NCI-H2081 treated with DMSO at 0.1 percent for 48 hours (cell line): ENCODE measurements around the gene FSTL4.

Experiments
- DNase-seq: peaks from one replicate; lab custom pipeline; 2025; lab: John Stamatoyannopoulos, UW

Gene FSTL4

GRCh38 chr5:133241179-133242092, 370.9 kb downstream of the FSTL4 start:
- no peak for DNase-seq

- DNase-seq: no peak
Observed at GRCh38 chr5:133240425-133241091, 371.8 kb downstream of the FSTL4 start.

GRCh38 chr5:133238426-133239205, 373.7 kb downstream of the FSTL4 start:
- DNase-seq: no peak

- DNase-seq: no peak
Observed at GRCh38 chr5:133236976-133237375, 375.4 kb downstream of the FSTL4 start.

- no peak for DNase-seq
Observed at GRCh38 chr5:133236541-133236951, 375.8 kb downstream of the FSTL4 start.

GRCh38 chr5:133235696-133236426, 376.5 kb downstream of the FSTL4 start:
- DNase-seq: no peak

- DNase-seq: no peak
Observed at GRCh38 chr5:133234911-133235310, 377.4 kb downstream of the FSTL4 start.

GRCh38 chr5:133234273-133234672, 378.1 kb downstream of the FSTL4 start:
- no peak for DNase-seq

- DNase-seq: no peak
Observed at GRCh38 chr5:133233616-133234015, 378.7 kb downstream of the FSTL4 start.

- no peak for DNase-seq
Observed at GRCh38 chr5:133232911-133233310, 379.4 kb downstream of the FSTL4 start.

- DNase-seq: no peak
Observed at GRCh38 chr5:133232435-133232834, 379.9 kb downstream of the FSTL4 start.

GRCh38 chr5:133232011-133232410, 380.3 kb downstream of the FSTL4 start:
- no peak for DNase-seq

GRCh38 chr5:133230823-133231578, 381.3 kb downstream of the FSTL4 start:
- DNase-seq: no peak

GRCh38 chr5:133229931-133230664, 382.2 kb downstream of the FSTL4 start:
- no peak for DNase-seq

GRCh38 chr5:133228316-133228715, 384.0 kb downstream of the FSTL4 start:
- no peak for DNase-seq

GRCh38 chr5:133227897-133228296, 384.4 kb downstream of the FSTL4 start:
- DNase-seq: no peak

GRCh38 chr5:133227082-133227481, 385.3 kb downstream of the FSTL4 start:
- DNase-seq: no peak

GRCh38 chr5:133226186-133226585, 386.2 kb downstream of the FSTL4 start:
- no peak for DNase-seq

GRCh38 chr5:133225671-133226152, 386.6 kb downstream of the FSTL4 start:
- no peak for DNase-seq

GRCh38 chr5:133222979-133223378, 389.4 kb downstream of the FSTL4 start:
- no peak for DNase-seq
